H1 (cell line): Measurements from ENCODE around the gene FGGY. TPM values are rescaled to one million over a fixed set of nuclear protein-coding genes. Genes with fewer than 3 reads are reported as not detected.

Experiments used
- CEBPB ChIP-seq: IDR thresholded peaks from 2 replicates; pipeline ENCODE4 v1.6.1; 2012; ENCODE audit warnings: low read depth, low read length
- RNF2 ChIP-seq: fragments of 200-900, 300-1000 bp; sonication (generic); IDR thresholded peaks from 2 replicates; pipeline ENCODE4 v1.7.1; 2016; ENCODE audit warnings: borderline replicate concordance, low read depth, mild to moderate bottlenecking, antibody characterized with exemption, low read length; ENCODE audit not compliant: poor library complexity, severe bottlenecking; ENCODE audit errors: missing control alignments
- SIX5 ChIP-seq: IDR thresholded peaks from 2 replicates; pipeline ENCODE4 v1.6.1; 2011; ENCODE audit warnings: mild to moderate bottlenecking, low read depth, low read length
- polyA plus RNA-seq, 7 experiments: library from polyadenylated mRNA; depleted of rRNA in 3 of 7; stranded (reverse) in 5 of 7; unstranded in 2 of 7; fragments of >200 nt in 5 of 7; fragments of 200-250 nt in 2 of 7; gene quantifications; 1 replicate in 5 of 7; 2 replicates in 1 of 7; 4 replicates in 1 of 7; pipeline versions ENCODE4 v1.2.1 to v1.2.3, GENCODE V29; 2011 to 2013; ENCODE audit warnings: missing spikeins in 2 of 7, mixed read lengths in 2 of 7
- total RNA-seq: library from RNA; stranded (reverse); fragmentation: NEBNext Ultra II Directional; extraction: Animal tissue kit (Norgen Biotek cat#: 25700); gene quantifications from 2 replicates; pipeline ENCODE4 v1.2.1, GENCODE V29; 2021
- TF ChIP-seq, protein P1 (sequence below): IDR thresholded peaks from 2 replicates; pipeline ENCODE4 v1.6.1; 2012; ENCODE audit warnings: inconsistent platforms
- TF ChIP-seq, protein P2 (sequence below): fragments of 300-600 bp; sonication (generic); IDR thresholded peaks from 2 replicates; pipeline ENCODE4 v1.7.1; 2012; ENCODE audit warnings: low read length, moderate library complexity, mild to moderate bottlenecking, inconsistent platforms; ENCODE audit not compliant: insufficient replicate concordance

The FGGY gene
- total and polyA plus RNA-seq, 2 of the 8 experiments (the other 6 are each of a cell fraction or from before 2014, with no cell fraction given) = 10.3 to 12.5 TPM

DNA sequence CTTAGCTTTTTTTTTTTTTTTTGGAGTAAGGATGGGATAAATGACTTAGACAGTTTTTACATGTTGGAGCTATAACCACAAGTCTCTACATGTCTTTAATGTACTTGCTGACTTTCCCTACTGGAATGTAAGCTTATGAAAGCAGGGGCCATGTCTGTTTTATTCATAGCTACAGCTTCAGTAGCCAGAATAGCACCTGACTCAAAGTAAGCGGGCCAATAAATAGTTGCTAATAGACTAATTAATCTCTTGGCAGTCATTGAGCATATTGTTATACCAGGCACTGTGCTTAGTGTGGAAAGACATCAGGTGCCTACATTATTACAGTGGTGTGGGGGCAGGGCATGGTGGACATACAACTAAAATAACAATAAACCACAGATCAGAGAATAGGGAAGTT, 433.4 kb downstream of the FGGY start (continued):
- TF ChIP-seq RNF2 = no peak
- TF ChIP-seq, protein P1, sequence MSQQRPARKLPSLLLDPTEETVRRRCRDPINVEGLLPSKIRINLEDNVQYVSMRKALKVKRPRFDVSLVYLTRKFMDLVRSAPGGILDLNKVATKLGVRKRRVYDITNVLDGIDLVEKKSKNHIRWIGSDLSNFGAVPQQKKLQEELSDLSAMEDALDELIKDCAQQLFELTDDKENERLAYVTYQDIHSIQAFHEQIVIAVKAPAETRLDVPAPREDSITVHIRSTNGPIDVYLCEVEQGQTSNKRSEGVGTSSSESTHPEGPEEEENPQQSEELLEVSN = no peak
- no peak for TF ChIP-seq SIX5
- no peak for TF ChIP-seq CEBPB
- TF ChIP-seq, protein P2, sequence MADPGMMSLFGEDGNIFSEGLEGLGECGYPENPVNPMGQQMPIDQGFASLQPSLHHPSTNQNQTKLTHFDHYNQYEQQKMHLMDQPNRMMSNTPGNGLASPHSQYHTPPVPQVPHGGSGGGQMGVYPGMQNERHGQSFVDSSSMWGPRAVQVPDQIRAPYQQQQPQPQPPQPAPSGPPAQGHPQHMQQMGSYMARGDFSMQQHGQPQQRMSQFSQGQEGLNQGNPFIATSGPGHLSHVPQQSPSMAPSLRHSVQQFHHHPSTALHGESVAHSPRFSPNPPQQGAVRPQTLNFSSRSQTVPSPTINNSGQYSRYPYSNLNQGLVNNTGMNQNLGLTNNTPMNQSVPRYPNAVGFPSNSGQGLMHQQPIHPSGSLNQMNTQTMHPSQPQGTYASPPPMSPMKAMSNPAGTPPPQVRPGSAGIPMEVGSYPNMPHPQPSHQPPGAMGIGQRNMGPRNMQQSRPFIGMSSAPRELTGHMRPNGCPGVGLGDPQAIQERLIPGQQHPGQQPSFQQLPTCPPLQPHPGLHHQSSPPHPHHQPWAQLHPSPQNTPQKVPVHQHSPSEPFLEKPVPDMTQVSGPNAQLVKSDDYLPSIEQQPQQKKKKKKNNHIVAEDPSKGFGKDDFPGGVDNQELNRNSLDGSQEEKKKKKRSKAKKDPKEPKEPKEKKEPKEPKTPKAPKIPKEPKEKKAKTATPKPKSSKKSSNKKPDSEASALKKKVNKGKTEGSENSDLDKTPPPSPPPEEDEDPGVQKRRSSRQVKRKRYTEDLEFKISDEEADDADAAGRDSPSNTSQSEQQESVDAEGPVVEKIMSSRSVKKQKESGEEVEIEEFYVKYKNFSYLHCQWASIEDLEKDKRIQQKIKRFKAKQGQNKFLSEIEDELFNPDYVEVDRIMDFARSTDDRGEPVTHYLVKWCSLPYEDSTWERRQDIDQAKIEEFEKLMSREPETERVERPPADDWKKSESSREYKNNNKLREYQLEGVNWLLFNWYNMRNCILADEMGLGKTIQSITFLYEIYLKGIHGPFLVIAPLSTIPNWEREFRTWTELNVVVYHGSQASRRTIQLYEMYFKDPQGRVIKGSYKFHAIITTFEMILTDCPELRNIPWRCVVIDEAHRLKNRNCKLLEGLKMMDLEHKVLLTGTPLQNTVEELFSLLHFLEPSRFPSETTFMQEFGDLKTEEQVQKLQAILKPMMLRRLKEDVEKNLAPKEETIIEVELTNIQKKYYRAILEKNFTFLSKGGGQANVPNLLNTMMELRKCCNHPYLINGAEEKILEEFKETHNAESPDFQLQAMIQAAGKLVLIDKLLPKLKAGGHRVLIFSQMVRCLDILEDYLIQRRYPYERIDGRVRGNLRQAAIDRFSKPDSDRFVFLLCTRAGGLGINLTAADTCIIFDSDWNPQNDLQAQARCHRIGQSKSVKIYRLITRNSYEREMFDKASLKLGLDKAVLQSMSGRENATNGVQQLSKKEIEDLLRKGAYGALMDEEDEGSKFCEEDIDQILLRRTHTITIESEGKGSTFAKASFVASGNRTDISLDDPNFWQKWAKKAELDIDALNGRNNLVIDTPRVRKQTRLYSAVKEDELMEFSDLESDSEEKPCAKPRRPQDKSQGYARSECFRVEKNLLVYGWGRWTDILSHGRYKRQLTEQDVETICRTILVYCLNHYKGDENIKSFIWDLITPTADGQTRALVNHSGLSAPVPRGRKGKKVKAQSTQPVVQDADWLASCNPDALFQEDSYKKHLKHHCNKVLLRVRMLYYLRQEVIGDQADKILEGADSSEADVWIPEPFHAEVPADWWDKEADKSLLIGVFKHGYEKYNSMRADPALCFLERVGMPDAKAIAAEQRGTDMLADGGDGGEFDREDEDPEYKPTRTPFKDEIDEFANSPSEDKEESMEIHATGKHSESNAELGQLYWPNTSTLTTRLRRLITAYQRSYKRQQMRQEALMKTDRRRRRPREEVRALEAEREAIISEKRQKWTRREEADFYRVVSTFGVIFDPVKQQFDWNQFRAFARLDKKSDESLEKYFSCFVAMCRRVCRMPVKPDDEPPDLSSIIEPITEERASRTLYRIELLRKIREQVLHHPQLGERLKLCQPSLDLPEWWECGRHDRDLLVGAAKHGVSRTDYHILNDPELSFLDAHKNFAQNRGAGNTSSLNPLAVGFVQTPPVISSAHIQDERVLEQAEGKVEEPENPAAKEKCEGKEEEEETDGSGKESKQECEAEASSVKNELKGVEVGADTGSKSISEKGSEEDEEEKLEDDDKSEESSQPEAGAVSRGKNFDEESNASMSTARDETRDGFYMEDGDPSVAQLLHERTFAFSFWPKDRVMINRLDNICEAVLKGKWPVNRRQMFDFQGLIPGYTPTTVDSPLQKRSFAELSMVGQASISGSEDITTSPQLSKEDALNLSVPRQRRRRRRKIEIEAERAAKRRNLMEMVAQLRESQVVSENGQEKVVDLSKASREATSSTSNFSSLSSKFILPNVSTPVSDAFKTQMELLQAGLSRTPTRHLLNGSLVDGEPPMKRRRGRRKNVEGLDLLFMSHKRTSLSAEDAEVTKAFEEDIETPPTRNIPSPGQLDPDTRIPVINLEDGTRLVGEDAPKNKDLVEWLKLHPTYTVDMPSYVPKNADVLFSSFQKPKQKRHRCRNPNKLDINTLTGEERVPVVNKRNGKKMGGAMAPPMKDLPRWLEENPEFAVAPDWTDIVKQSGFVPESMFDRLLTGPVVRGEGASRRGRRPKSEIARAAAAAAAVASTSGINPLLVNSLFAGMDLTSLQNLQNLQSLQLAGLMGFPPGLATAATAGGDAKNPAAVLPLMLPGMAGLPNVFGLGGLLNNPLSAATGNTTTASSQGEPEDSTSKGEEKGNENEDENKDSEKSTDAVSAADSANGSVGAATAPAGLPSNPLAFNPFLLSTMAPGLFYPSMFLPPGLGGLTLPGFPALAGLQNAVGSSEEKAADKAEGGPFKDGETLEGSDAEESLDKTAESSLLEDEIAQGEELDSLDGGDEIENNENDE = no peak
